Motor neuron (in vitro differentiated cells): ENCODE results near the gene CPSF4L. TPM values are rescaled to one million over a fixed set of nuclear protein-coding genes. Genes with fewer than 3 reads are reported as not detected.
"Not testable (repeated sequence)": the region's sequence is repeated elsewhere in the genome, so short reads cannot be mapped to it uniquely, and the experiment has no call there.

ENCODE experiments used
- ATAC-seq, 8 experiments: fragments of 200-7000 bp; cut with Tn5 transposase; replicated peaks in 6 of 8; 2 replicates each; pipeline ENCODE4 v1.8.0; 2021; ENCODE audit warnings: mild to moderate bottlenecking in 8 of 8, moderate library complexity in 8 of 8
- H3K27ac ChIP-seq, 2 donors: fragments of 250-450 bp; sonication (Bioruptor Pico); 2 replicates each; pipeline ENCODE4 v1.9.0; 2021; ENCODE audit warnings: antibody characterized with exemption in 2 of 2, mild to moderate bottlenecking in 2 of 2, moderate library complexity in 1 of 2
- H3K4me1 ChIP-seq, 2 donors: fragments of 250-450 bp; sonication (Bioruptor Pico); replicated peaks in 1 of 2; 2 replicates each; pipeline ENCODE4 v1.6.1; 2021; ENCODE audit warnings: antibody characterized with exemption in 2 of 2, mild to moderate bottlenecking in 2 of 2, moderate library complexity in 1 of 2
- H3K4me3 ChIP-seq, 5 donors: fragments of 250-450 bp; sonication (Bioruptor Pico); 2 replicates each; pipeline ENCODE4 v1.9.0; 2021; ENCODE audit warnings: antibody characterized with exemption in 5 of 5, mild to moderate bottlenecking in 5 of 5, moderate library complexity in 4 of 5
- WGBS, 10 experiments: fragments of 450-650 bp; shearing (Covaris generic); methylation state at CpG; one replicate each; pipeline ENCODE4 v1.0.0; 2022; 5-methylcytosine and 5-hydroxymethylcytosine counted together
- in situ Hi-C, 9 experiments: fragments of 400-800 bp; cut with MboI; loops; one replicate each; pipeline ENCODE4 v1.15.0; 2021; ENCODE audit warnings: low sequenced_read_pairs in 9 of 9, low pct_unique_long_range_greater_than_20kb in 2 of 9; ENCODE audit not compliant: unreplicated experiment in 9 of 9
- total RNA-seq, 8 experiments: library from RNA; unstranded; fragments of 300-600 nt; gene quantifications; 2 replicates each; pipeline versions ENCODE4 v1.2.3 to v1.2.4, GENCODE V29; 2022

CPSF4L gene
- total RNA-seq, 8 experiments from 2014 or later: 0.37 to 0.38 TPM; not detected in 6

GRCh38 chr17:73274490-73274889 lies 12.8 kb upstream of the CPSF4L start:
- peaks cover 7 to 24% of the 10 kb centered on the region in 2 donors for H3K4me1 ChIP-seq
- in situ Hi-C loops: loop anchor here in 3 of 9 experiments (25.0 kb wide), 1 partner anchor 88 kb away; no protein-coding TSS in a partner anchor
- 100% methylated on average over 1 to 2 of the region's 4 CpGs; no CpG with 5 or more reads in 6 of the 10 experiments for WGBS, 10 experiments
- ATAC-seq: no peak
- no peak overlapping the region for H3K27ac ChIP-seq
- no peak overlapping the region for H3K4me3 ChIP-seq

- 17 to 20% methylated on average over 2 to 3 of the region's 8 CpGs; no CpG with 5 or more reads in 8 of the 10 experiments for WGBS, 10 experiments
- no peak overlapping the region for H3K4me3 ChIP-seq
- peaks cover 2 to 14% of the 10 kb centered on the region in 2 donors for H3K4me1 ChIP-seq
- peak in 5 of 8 experiments; percentile 26 to 54 (median 42) for ATAC-seq
- no peak overlapping the region for H3K27ac ChIP-seq
- in situ Hi-C loops: loop anchor here in 3 of 9 experiments (25.0 kb wide), 1 partner anchor 89 kb away; no protein-coding TSS in a partner anchor
Observed at GRCh38 chr17:73272906-73273218, 11.2 kb upstream of the CPSF4L start.

- in situ Hi-C loops: loop anchor here in 3 of 9 experiments (25.0 kb wide), 1 partner anchor 91 kb away; no protein-coding TSS in a partner anchor
- Histone ChIP-seq H3K27ac (no peak overlapping the region), H3K4me1 (peaks cover 8 to 17% of the 10 kb centered on the region in 2 donors), H3K4me3 (no peak overlapping the region)
- ATAC-seq: no peak
- 60 to 100% (median 90%) methylated on average over 1 to 7 of the region's 9 CpGs; no CpG with 5 or more reads in 1 of the 10 experiments for WGBS, 10 experiments
Observed at GRCh38 chr17:73271072-73271471, 9.4 kb upstream of the CPSF4L start.

GRCh38 chr17:73269791-73270190 lies 8.1 kb upstream of the CPSF4L start:
- Histone ChIP-seq H3K27ac (no peak overlapping the region), H3K4me3 (no peak overlapping the region), H3K4me1 (peaks cover 8 to 17% of the 10 kb centered on the region in 2 donors)
- in situ Hi-C loops: loop anchor here in 3 of 9 experiments (25.0 kb wide), 1 partner anchor 93 kb away; no protein-coding TSS in a partner anchor
- no peak for ATAC-seq
- WGBS, 10 experiments: 60 to 100% (median 88%) methylated on average over 1 of the region's 1 CpG; no CpG with 5 or more reads in 5 of the 10 experiments

- peaks cover 8 to 17% of the 10 kb centered on the region in 2 donors for H3K4me1 ChIP-seq
- no peak overlapping the region for H3K4me3 ChIP-seq
- ATAC-seq: no peak
- in situ Hi-C loops: loop anchor here in 3 of 9 experiments (25.0 kb wide), 1 partner anchor 93 kb away; no protein-coding TSS in a partner anchor
- H3K27ac ChIP-seq: no peak overlapping the region
Observed at GRCh38 chr17:73269329-73269615, 7.6 kb upstream of the CPSF4L start.

DNA sequence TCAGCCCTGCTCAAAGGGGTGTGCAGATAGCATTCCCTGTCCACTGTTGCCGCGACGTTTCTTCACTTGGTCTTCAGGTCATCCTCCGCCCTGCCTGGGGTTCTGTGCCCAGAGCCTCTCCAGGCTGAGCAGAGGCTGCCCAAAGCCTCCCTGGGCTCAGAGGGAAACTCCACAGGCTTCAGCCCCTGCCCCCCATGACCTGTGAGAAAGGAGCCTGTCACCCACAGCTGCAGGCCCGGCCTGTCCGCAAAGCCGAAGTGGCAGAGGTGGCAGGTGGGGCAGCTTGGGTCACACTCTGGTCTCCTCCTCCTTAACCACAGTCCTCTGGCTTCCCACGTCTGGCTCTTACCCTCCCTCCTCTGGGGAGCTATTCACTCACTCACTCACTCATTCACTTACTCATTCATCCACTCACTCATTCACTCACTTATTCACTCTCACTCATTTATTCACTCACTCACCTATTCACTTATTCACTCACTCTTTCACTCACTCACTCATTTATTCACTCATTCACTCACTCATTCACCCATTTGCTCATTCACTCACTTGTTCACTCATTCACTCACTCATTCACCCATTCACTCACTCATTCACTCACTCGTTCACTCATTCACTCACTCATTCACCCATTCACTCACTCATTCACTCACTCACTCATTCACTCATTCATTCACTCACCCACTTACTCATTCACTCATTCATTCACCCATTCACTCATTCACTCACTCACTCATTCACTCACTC lies 7.1 kb upstream of the CPSF4L start:
- 72 to 100% (median 80%) methylated on average over 1 to 5 of the region's 9 CpGs; no CpG with 5 or more reads in 2 of the 10 experiments for WGBS, 10 experiments
- in situ Hi-C loops: loop anchor here in 3 of 9 experiments (25.0 kb wide), 1 partner anchor 94 kb away; no protein-coding TSS in a partner anchor
- Histone ChIP-seq H3K27ac (no peak overlapping the region), H3K4me3 (no peak overlapping the region), H3K4me1 (peaks cover 9 to 17% of the 10 kb centered on the region in 2 donors)
- ATAC-seq: peak in 2 of 8 experiments; percentile 17 to 20

GRCh38 chr17:73267648-73268537 lies 6.2 kb upstream of the CPSF4L start:
- no peak overlapping the region for H3K4me3 ChIP-seq
- in situ Hi-C loops: loop anchor here in 3 of 9 experiments (25.0 kb wide), 1 partner anchor 94 kb away; no protein-coding TSS in a partner anchor
- ATAC-seq: peak in 2 of 8 experiments; percentile 16 to 23
- H3K4me1 ChIP-seq: peaks cover 17 to 18% of the 10 kb centered on the region in 2 donors
- no peak overlapping the region for H3K27ac ChIP-seq
- WGBS, 10 experiments: 50 to 80% (median 74%) methylated on average over 1 to 3 of the region's 11 CpGs; no CpG with 5 or more reads in 4 of the 10 experiments

GRCh38 chr17:73266796-73267195 lies 5.1 kb upstream of the CPSF4L start:
- Histone ChIP-seq H3K4me3 (no peak overlapping the region), H3K4me1 (peaks cover 22 to 26% of the 10 kb centered on the region in 2 donors), H3K27ac (no peak overlapping the region)
- 58 to 100% (median 80%) methylated on average over 1 to 8 of the region's 11 CpGs; no CpG with 5 or more reads in 3 of the 10 experiments for WGBS, 10 experiments
- in situ Hi-C loops: loop anchor here in 3 of 9 experiments (25.0 kb wide), 1 partner anchor 96 kb away; no protein-coding TSS in a partner anchor
- no peak for ATAC-seq

DNA sequence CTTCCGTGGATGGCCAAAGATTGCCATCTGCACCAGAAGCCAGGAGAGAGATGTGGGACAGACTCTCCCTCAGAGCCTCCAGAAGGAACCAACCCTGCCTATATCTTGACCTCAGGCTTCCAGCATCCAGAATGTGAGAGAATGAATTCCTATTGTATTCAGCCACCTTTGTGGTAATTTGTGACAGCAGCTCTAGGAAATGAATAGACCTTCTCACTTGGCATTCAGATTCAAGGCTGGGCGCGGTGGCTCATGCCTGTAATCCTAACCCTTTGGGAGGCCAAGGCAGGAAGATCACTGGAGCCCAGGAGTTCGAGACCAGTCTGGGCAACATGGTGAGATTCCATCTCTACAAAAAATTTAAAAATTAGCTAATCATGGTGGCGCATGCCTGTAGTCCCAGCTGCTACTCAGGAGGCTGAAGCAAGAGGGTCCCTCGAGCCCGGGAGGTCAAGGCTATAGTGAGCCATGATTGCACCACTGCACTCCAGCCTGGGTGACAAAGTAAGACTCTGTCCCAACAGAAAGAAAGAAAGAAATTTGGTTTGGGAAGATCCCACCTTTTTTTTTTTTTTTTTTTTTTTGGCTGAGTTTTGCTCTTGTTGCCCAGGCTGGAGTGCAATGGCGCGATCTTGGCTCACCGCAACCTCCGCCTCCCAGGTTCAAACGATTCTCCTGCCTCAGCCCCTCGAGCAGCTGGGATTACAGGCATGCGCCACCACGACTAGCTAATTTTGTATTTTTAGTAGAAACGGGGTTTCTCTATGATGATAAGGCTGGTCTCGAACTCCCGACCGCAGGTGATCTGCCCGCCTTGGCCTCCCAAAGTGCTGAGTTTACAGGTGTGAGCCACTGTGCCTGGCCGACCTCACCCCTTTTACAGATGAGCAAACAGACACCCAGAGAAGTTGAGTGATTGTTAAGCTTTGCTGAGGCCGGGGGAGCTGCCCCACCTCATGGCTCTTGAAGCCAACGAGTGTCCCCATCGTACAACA lies 4.3 kb upstream of the CPSF4L start:
- Histone ChIP-seq H3K27ac (no peak overlapping the region), H3K4me1 (peaks cover 27 to 28% of the 10 kb centered on the region in 2 donors), H3K4me3 (no peak overlapping the region)
- in situ Hi-C loops: loop anchor here in 3 of 9 experiments (25.0 kb wide), 1 partner anchor 96 kb away; no protein-coding TSS in a partner anchor
- 80 to 100% (median 91%) methylated on average over 1 to 16 of the region's 24 CpGs for WGBS, 10 experiments
- ATAC-seq: no peak

- H3K27ac ChIP-seq, H3K4me3 ChIP-seq, ATAC-seq: not testable (repeated sequence)
- H3K4me1 ChIP-seq: peaks cover 27 to 28% of the 10 kb centered on the region in 2 donors
- in situ Hi-C loops: loop anchor here in 3 of 9 experiments (25.0 kb wide), 1 partner anchor 98 kb away; no protein-coding TSS in a partner anchor
- WGBS, 10 experiments: 69 to 100% (median 100%) methylated on average over 1 to 2 of the region's 2 CpGs; no CpG with 5 or more reads in 7 of the 10 experiments
Observed at GRCh38 chr17:73264448-73264847, 2.8 kb upstream of the CPSF4L start.

DNA sequence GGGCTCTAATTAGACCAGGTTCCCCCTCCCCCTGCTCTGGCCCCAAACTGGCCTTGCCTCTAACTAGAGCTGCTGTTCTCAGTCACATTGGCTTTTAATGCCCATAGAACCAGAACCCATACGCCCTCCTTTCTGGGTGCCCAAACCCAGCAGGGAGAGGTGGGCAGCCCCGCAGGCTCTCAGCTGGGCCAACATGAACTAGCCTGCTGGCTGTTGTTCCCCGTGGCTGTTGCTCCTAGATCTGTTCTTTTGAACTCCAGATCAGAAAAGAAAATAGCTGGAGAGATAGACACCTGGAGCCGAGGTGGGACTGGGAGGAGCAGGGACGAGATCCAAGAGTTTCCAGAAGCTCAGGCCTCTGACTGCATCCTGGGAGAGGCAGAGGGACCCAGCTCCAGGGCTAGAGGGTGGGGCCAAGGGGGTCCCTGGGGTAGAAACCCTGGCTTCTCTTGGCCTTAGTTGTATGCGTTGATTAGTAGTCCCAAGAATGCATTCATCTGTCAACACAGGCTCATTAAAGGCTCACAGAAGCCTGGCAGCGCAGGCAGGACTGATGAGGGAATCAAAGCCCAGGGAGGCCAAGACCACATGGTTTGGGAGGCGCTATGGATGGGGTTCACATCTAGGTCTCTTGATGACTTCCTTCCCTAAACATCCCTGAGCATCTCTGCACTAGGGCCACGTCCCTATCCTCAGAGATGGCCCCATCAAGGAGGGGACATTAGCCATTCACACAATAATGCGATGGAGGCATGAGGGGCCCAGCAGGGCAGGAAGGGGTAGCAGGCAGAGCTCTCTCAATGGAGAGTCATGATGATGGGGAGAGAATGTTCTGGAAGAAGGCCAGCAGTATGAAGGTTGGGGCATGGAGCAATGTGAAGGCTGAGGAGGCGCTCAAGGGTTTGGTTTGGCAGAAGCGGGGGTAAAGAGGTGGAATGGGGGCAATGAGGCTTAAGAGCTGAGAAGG lies 1.3 kb upstream of the CPSF4L start:
- peak; percentile 48 to 79 (median 63) for ATAC-seq
- no peak overlapping the region for H3K4me3 ChIP-seq
- peak overlapping the region; percentile 68 to 74 for H3K27ac ChIP-seq
- in situ Hi-C loops: loop anchor here in 3 of 9 experiments (25.0 kb wide), 1 partner anchor 99 kb away; no protein-coding TSS in a partner anchor
- peaks cover 27 to 28% of the 10 kb centered on the region in 2 donors for H3K4me1 ChIP-seq
- 0 to 94% (median 43%) methylated on average over 1 to 5 of the region's 12 CpGs; no CpG with 5 or more reads in 2 of the 10 experiments for WGBS, 10 experiments
